ENCODE data around the gene MYZAP.

DNA sequence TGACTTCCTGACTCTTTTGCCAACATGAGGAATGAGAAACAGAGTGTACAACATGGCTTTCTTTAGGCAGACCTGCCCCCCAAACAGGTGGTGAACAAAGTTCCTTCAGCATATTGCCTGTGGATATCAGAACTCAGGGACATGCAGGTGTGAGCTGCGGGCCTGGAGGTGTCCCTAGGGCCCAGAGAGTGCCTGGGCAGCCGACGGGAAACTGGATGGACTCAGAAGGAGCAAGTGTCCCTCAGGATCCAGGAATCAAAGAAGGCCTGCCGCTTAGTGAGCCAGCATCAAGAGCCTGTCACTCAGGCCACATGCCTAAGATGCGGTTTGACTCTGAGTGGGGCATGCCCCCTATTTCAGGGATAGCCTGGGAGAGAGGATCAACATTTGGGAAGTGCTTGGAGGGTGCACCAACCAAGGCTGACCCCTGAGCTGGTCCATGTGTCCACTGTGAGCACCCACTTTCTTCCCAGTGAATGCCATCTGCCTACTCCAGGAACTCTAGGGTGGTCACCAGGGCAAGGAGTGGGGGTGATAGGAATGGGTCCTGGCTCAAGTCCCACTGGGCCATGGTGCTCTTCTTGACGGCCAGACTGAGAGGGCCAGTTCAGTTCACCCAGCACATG is 98.8 kb downstream of the MYZAP start:
- TF ChIP-seq, protein P1, sequence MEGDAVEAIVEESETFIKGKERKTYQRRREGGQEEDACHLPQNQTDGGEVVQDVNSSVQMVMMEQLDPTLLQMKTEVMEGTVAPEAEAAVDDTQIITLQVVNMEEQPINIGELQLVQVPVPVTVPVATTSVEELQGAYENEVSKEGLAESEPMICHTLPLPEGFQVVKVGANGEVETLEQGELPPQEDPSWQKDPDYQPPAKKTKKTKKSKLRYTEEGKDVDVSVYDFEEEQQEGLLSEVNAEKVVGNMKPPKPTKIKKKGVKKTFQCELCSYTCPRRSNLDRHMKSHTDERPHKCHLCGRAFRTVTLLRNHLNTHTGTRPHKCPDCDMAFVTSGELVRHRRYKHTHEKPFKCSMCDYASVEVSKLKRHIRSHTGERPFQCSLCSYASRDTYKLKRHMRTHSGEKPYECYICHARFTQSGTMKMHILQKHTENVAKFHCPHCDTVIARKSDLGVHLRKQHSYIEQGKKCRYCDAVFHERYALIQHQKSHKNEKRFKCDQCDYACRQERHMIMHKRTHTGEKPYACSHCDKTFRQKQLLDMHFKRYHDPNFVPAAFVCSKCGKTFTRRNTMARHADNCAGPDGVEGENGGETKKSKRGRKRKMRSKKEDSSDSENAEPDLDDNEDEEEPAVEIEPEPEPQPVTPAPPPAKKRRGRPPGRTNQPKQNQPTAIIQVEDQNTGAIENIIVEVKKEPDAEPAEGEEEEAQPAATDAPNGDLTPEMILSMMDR (IDR thresholded peaks at IDR 0.05): no peak
- no peak for TF ChIP-seq POLR2A (IDR thresholded peaks at IDR 0.05)

Measured in heart left ventricle (tissue), 13 donors.